ENCODE measurements around the gene UBAC2.
A peak's percentile ranks its signal among the peaks of the same experiment; 100 is the strongest.
"Not testable (repeated sequence)": the region's sequence is repeated elsewhere in the genome, so short reads cannot be mapped to it uniquely, and the experiment has no call there.

UBAC2 gene

GRCh38 chr13:99404005-99404755 lies 203.5 kb downstream of the UBAC2 start:
- no peak for DNase-seq

GRCh38 chr13:99405966-99406365 lies 205.3 kb downstream of the UBAC2 start:
- DNase-seq, result no peak

GRCh38 chr13:99406799-99407201 lies 206.1 kb downstream of the UBAC2 start:
- no peak for DNase-seq

- no peak for DNase-seq
Measured at GRCh38 chr13:99407906-99408702, 207.4 kb downstream of the UBAC2 start.

GRCh38 chr13:99408703-99409000 lies 208.0 kb downstream of the UBAC2 start:
- DNase-seq, result no peak

- not testable (repeated sequence) for DNase-seq
Measured at GRCh38 chr13:99409461-99410083, 208.9 kb downstream of the UBAC2 start.

GRCh38 chr13:99410646-99411475 lies 210.2 kb downstream of the UBAC2 start:
- not testable (repeated sequence) for DNase-seq

GRCh38 chr13:99412856-99413255 lies 212.2 kb downstream of the UBAC2 start:
- no peak for DNase-seq

- DNase-seq, result no peak
Measured at GRCh38 chr13:99414048-99414995, 213.7 kb downstream of the UBAC2 start.

- no peak for DNase-seq
Measured at GRCh38 chr13:99415014-99415650, 214.5 kb downstream of the UBAC2 start.

GRCh38 chr13:99415851-99416331 lies 215.2 kb downstream of the UBAC2 start:
- peak in 3 of 4 experiments; percentile 26 to 55 (median 30) for DNase-seq

GRCh38 chr13:99416411-99417121 lies 215.9 kb downstream of the UBAC2 start:
- peak in 2 of 4 experiments; percentile 37 to 51 for DNase-seq

GRCh38 chr13:99417201-99418102 lies 216.8 kb downstream of the UBAC2 start:
- DNase-seq, result peak in 2 of 4 experiments; percentile 28 to 51

- no peak for DNase-seq
Measured at GRCh38 chr13:99418103-99418842, 217.6 kb downstream of the UBAC2 start.

GRCh38 chr13:99418843-99419140 lies 218.1 kb downstream of the UBAC2 start:
- no peak for DNase-seq

- no peak for DNase-seq
Measured at GRCh38 chr13:99419591-99420243, 219.1 kb downstream of the UBAC2 start.

- no peak for DNase-seq
Measured at GRCh38 chr13:99421271-99421670, 220.6 kb downstream of the UBAC2 start.
